Adrenal gland (tissue), 5 donors: ENCODE results near the gene GDF3.

Experiments
- POLR2A ChIP-seq, 2 donors: fragments of 450-650 bp; IDR thresholded peaks; one replicate each; pipeline ENCODE4 v1.6.1; 2017; ENCODE audit warnings: antibody characterized with exemption in 2 of 2, mild to moderate bottlenecking in 2 of 2, moderate library complexity in 1 of 2
- TF ChIP-seq, protein P1 (sequence below), 6 experiments: fragments of 450-650 bp in 4 of 6; fragments of 200-600 bp in 2 of 6; sonication (generic) in 1 of 6; IDR thresholded peaks; 1 replicate in 5 of 6; 2 replicates in 1 of 6; pipeline versions ENCODE4 v1.5.1 to v1.8.0; 2016 to 2021; ENCODE audit warnings: antibody characterized with exemption in 6 of 6, mild to moderate bottlenecking in 2 of 6, moderate library complexity in 1 of 6
- donor health status: DM: no; HTN: no; CAD: no.

DNA sequence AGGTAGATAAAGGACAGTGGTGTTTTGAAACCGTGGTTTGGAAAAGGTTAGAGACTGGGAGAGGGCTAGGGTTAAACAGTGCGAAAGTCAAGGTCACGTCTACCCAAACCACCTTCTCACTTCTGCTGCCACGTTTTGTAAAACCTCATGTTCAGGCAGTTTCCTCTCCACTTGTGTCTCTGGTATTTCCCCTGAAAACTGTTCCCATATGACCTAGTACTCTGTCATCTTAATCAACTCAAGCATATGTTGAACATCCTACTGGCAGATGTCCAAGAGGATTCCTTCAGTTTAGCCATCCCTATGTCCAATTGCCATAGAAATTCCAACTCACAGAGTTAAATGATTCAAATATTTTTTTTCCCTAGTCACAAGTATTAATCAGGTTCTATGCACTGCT, 34.2 kb upstream of the GDF3 start:
- TF ChIP-seq, protein P1, sequence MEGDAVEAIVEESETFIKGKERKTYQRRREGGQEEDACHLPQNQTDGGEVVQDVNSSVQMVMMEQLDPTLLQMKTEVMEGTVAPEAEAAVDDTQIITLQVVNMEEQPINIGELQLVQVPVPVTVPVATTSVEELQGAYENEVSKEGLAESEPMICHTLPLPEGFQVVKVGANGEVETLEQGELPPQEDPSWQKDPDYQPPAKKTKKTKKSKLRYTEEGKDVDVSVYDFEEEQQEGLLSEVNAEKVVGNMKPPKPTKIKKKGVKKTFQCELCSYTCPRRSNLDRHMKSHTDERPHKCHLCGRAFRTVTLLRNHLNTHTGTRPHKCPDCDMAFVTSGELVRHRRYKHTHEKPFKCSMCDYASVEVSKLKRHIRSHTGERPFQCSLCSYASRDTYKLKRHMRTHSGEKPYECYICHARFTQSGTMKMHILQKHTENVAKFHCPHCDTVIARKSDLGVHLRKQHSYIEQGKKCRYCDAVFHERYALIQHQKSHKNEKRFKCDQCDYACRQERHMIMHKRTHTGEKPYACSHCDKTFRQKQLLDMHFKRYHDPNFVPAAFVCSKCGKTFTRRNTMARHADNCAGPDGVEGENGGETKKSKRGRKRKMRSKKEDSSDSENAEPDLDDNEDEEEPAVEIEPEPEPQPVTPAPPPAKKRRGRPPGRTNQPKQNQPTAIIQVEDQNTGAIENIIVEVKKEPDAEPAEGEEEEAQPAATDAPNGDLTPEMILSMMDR (IDR thresholded peaks at IDR 0.05), result no peak
- TF ChIP-seq POLR2A (IDR thresholded peaks at IDR 0.05), result no peak
